GM18499 (cell line): ENCODE results near the gene PLD3.

ENCODE experiments used
- ATAC-seq: cut with Tn5 transposase; IDR thresholded peaks from one replicate; pipeline ENCODE4 v1.9.1; 2021; ENCODE audit warnings: moderate number of reproducible peaks; ENCODE audit not compliant: insufficient read depth, unreplicated experiment

The PLD3 gene

DNA sequence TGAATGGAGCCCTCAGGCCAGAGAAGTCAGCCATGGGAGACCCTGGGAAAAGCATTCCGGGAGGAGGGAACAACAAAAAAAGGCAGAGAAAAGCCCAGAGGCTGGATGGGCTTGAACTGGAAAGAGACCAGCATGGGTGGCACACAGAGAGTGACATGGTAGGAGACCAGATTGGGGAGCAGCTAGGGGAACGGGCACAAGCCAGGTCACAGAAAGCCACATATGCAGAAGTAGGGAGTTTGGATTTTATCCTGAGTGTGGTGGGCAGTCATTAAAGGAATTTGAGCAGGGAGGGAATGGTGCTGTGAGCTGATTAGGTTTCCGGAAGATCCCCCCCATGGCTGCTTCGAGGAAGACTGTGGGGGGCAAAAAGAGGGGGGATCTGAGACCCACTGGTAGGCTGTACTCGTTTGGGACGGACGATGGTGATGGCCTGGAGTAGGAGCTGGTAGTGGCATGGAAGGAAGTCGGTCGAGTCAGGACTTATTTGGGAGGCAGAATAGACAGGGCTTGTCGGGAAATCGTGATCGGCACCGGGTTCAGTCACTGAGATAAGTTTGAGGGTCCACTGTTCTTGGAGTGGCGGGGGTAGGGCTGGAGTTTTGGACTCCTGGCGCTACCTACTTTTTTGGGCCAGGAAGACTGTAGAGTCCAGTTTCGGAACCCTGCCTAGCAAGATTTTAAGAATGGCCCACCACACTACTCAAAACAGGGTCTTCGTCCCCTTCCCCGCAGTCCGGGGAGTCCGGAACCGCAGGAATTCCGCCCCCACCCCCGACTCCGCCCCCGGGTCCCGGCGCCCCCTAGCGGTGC, 76.3 kb downstream of the PLD3 start:
- ATAC-seq = no peak

DNA sequence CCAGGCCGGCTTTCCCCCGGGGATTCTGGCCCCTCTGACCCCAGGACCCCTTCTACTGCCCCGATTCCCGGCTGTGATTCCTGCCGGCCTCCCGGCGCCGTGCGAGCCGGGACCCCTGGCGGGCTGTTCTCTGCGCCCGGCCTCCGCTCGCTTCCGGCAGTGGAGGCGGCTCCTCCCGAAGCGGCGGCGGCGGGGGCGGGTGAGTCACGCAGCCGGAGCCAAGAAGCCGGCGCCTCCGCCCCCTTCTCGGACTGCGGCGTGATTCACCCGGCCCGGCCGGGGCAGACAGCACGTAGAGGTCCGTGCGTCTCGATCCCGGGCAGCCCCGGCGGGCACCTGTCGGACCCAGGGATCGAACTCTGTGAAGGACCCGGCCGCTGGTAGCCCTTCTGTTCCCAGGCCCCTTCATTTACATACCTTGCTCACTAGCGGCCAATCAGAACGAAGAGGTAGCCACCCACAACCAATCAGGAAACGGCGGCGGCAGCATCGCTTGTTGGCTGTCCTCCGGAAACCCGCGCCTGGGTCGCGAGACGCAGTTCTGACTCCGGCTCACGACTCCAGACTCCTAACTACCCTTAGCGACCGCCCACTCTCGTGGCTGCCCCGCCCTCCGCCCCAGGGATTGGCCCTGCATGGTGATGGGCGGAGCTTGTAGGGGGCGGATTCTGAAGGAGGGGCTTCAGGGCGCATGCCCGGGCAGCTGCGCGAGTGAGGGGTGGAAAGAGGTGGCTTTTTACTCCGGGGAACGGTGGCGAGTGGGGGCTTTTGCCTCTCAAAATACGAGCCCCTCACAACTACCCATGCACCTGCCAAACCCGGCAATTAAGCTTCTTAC, 77.2 kb downstream of the PLD3 start, which contains the start of gene SERTAD1:
Gene SERTAD1 (minus strand): TSS at position 543 of the 838 bp plus-strand sequence. CDS start 2,446 bp downstream, outside the sequence.
- peak; percentile 60 for ATAC-seq
